Middle frontal gyrus (tissue), 1 donor: Measurements from ENCODE around the gene PRSS22.

ENCODE experiments used
- DNase-seq: peaks from one replicate; pipeline ENCODE4 v3.0.0-alpha.2; 2015; ENCODE audit warnings: low spot score; ENCODE audit errors: extremely low spot score

Gene PRSS22

GRCh38 chr16:2829501-2830354 is 28.2 kb downstream of the PRSS22 start, which contains the start of gene ZG16B:
TSS of gene ZG16B (plus strand) at chr16:2830303. CDS start at chr16:2830442, 139 bp downstream.
- DNase-seq = no peak

- DNase-seq = no peak
Measured at GRCh38 chr16:2828876-2829430, 29.0 kb downstream of the PRSS22 start.

- DNase-seq = no peak
Measured at GRCh38 chr16:2828521-2828840, 29.5 kb downstream of the PRSS22 start.

- no peak for DNase-seq
Measured at GRCh38 chr16:2827831-2828520, 30.0 kb downstream of the PRSS22 start.

- DNase-seq = no peak
Measured at GRCh38 chr16:2827374-2827791, 30.6 kb downstream of the PRSS22 start.

GRCh38 chr16:2826591-2827373 is 31.2 kb downstream of the PRSS22 start:
- DNase-seq = no peak

GRCh38 chr16:2825906-2826305 is 32.1 kb downstream of the PRSS22 start:
- no peak for DNase-seq

- no peak for DNase-seq
Measured at GRCh38 chr16:2825049-2825742, 32.8 kb downstream of the PRSS22 start.

- DNase-seq = no peak
Measured at GRCh38 chr16:2824626-2825025, 33.3 kb downstream of the PRSS22 start.

GRCh38 chr16:2822496-2822895 is 35.5 kb downstream of the PRSS22 start:
- no peak for DNase-seq

GRCh38 chr16:2822158-2822495 is 35.8 kb downstream of the PRSS22 start:
- DNase-seq = no peak

- DNase-seq = no peak
Measured at GRCh38 chr16:2821487-2822157, 36.3 kb downstream of the PRSS22 start.

GRCh38 chr16:2820836-2821486 is 37.0 kb downstream of the PRSS22 start:
- no peak for DNase-seq

- no peak for DNase-seq
Measured at GRCh38 chr16:2819939-2820835, 37.8 kb downstream of the PRSS22 start.

- no peak for DNase-seq
Measured at GRCh38 chr16:2819179-2819938, 38.6 kb downstream of the PRSS22 start.

GRCh38 chr16:2818272-2818876 is 39.6 kb downstream of the PRSS22 start:
- no peak for DNase-seq

- no peak for DNase-seq
Measured at GRCh38 chr16:2817340-2818271, 40.4 kb downstream of the PRSS22 start.
